Smooth muscle cell (in vitro differentiated cells): Measurements from ENCODE around the gene DGKQ. TPM values are rescaled to one million over a fixed set of nuclear protein-coding genes. Genes with fewer than 3 reads are reported as not detected.

Experiments used
- DNase-seq: peaks from one replicate; lab custom pipeline; 2025; ENCODE audit not compliant: unreplicated experiment; lab: John Stamatoyannopoulos, UW
- H2AFZ ChIP-seq: fragments of 200-600 bp; sonication (generic); 2 replicates; pipeline ENCODE4 v1.6.0; 2016; ENCODE audit warnings: antibody characterized with exemption, low read depth, mild to moderate bottlenecking
- H3F3A ChIP-seq: fragments of 200-600 bp; sonication (generic); 2 replicates; pipeline ENCODE4 v1.6.0; 2017; ENCODE audit warnings: antibody characterized with exemption, low read depth
- H3K27ac ChIP-seq: fragments of 200-600 bp; sonication (generic); 2 replicates; pipeline ENCODE4 v1.5.1; 2016; ENCODE audit warnings: low read depth, mild to moderate bottlenecking
- H3K27me3 ChIP-seq: fragments of 200-600 bp; sonication (generic); 2 replicates; pipeline ENCODE4 v1.6.1; 2016; ENCODE audit warnings: low read depth, mild to moderate bottlenecking
- H3K36me3 ChIP-seq: fragments of 200-600 bp; sonication (generic); 2 replicates; pipeline ENCODE4 v1.5.1; 2016; ENCODE audit warnings: low read depth
- H3K4me1 ChIP-seq: fragments of 200-600 bp; sonication (generic); 2 replicates; pipeline ENCODE4 v1.5.1; 2016; ENCODE audit warnings: low read depth
- H3K4me2 ChIP-seq: fragments of 200-600 bp; sonication (generic); 2 replicates; pipeline ENCODE4 v1.6.0; 2016; ENCODE audit warnings: mild to moderate bottlenecking
- H3K4me3 ChIP-seq: fragments of 200-600 bp; sonication (generic); 2 replicates; pipeline ENCODE4 v1.5.1; 2016; ENCODE audit warnings: mild to moderate bottlenecking
- H3K79me2 ChIP-seq: fragments of 200-600 bp; sonication (generic); 2 replicates; pipeline ENCODE4 v1.6.0; 2016; ENCODE audit warnings: low read depth, mild to moderate bottlenecking
- H3K9ac ChIP-seq: fragments of 200-600 bp; sonication (generic); 2 replicates; pipeline ENCODE4 v1.6.0; 2016; ENCODE audit warnings: low read depth
- H3K9me3 ChIP-seq: fragments of 200-600 bp; sonication (generic); replicated peaks from 2 replicates; pipeline ENCODE4 v1.5.1; 2016; ENCODE audit warnings: low read depth
- H4K20me1 ChIP-seq: fragments of 200-600 bp; sonication (generic); 2 replicates; pipeline ENCODE4 v1.6.0; 2016; ENCODE audit warnings: low read depth
- CTCF ChIP-seq: fragments of 200-600 bp; sonication (generic); IDR thresholded peaks from 2 replicates; pipeline ENCODE4 v1.5.1; 2017; ENCODE audit warnings: borderline replicate concordance, mild to moderate bottlenecking, antibody characterized with exemption; ENCODE audit not compliant: insufficient read depth, poor library complexity, severe bottlenecking
- whole genome bisulfite sequencing: methylation state at CpG from one replicate; pipeline ENCODE4 v1.1.7; 2016; ENCODE audit warnings: low lambda C conversion rate; 5-methylcytosine and 5-hydroxymethylcytosine counted together
- polyA plus RNA-seq: library from polyadenylated mRNA; unstranded; fragments of >200 nt; fragmentation: Nextera tagmentation; extraction: Ambion mirVana; gene quantifications from 2 replicates; pipeline ENCODE4 v1.2.1, GENCODE V29; 2016
- total RNA-seq: library from RNA; depleted of rRNA; stranded (reverse); fragments of >200 nt; gene quantifications from 2 replicates; pipeline ENCODE4 v1.2.3, GENCODE V29; 2014

The DGKQ gene
- total and polyA plus RNA-seq, 2 experiments from 2014 or later = 4.2 to 16.2 TPM

- no peaks in the 10 kb centered on the region for H3K27me3 ChIP-seq
- no peaks in the 10 kb centered on the region for H3K4me1 ChIP-seq
- H3F3A ChIP-seq = no peaks in the 10 kb centered on the region
- H2AFZ ChIP-seq = no peak overlapping the region
- H4K20me1 ChIP-seq = peaks cover 88% of the 10 kb centered on the region
- peaks cover 33% of the 10 kb centered on the region for H3K79me2 ChIP-seq
- H3K4me3 ChIP-seq = no peak overlapping the region
- no peak overlapping the region for H3K9ac ChIP-seq
- no peaks in the 10 kb centered on the region for H3K36me3 ChIP-seq
- 96% methylated on average over 4 of the region's 4 CpGs for WGBS
- no peak overlapping the region for H3K27ac ChIP-seq
- H3K9me3 ChIP-seq = no peaks in the 10 kb centered on the region
- DNase-seq = no peak
- no peak for TF ChIP-seq CTCF
- no peak overlapping the region for H3K4me2 ChIP-seq
Measured at GRCh38 chr4:913280-913618, 60.1 kb downstream of the DGKQ start.

GRCh38 chr4:912548-913279, 60.7 kb downstream of the DGKQ start:
- 93% methylated on average over 19 of the region's 19 CpGs for WGBS
- Histone ChIP-seq H3K27me3 (no peaks in the 10 kb centered on the region), H3F3A (no peaks in the 10 kb centered on the region), H3K79me2 (peaks cover 28% of the 10 kb centered on the region), H2AFZ (no peak overlapping the region), H4K20me1 (peaks cover 88% of the 10 kb centered on the region), H3K36me3 (no peaks in the 10 kb centered on the region), H3K9me3 (no peaks in the 10 kb centered on the region), H3K9ac (no peak overlapping the region), H3K4me2 (no peak overlapping the region), H3K4me3 (no peak overlapping the region), H3K27ac (no peak overlapping the region), H3K4me1 (no peaks in the 10 kb centered on the region)
- no peak for DNase-seq
- no peak for TF ChIP-seq CTCF

DNA sequence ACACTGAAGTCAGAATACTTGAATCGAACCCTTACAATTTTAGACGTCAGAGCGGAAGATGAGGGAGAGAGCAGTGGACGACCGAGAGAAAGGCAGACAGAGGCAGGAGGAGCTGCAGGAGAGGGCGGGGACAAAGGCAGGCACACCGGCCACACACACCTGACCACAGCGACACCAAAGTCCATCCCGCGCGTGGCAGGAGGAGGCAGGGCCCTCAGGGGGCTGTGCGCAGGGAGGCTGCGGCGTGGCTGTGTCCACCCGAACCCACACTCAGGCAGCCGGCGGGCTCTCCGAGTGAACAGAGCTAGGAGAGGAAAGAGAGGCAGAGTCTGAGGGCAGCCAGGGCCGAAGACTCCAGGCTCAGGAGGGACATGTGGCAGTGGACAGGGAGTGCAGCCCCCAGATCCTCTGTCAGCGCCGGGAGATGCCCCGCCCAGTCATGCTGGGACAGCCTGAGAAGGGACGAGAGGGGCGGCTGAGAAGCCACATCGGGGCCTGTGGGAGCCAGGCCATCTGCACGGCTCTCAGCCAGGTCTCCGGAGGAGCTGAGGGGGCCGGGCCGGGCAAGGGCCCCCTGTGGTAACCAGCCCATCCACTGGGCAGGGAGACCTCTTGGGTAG, 61.4 kb downstream of the DGKQ start:
- no peak overlapping the region for H2AFZ ChIP-seq
- peaks cover 20% of the 10 kb centered on the region for H3K79me2 ChIP-seq
- no peak overlapping the region for H3K4me3 ChIP-seq
- H3K4me2 ChIP-seq = no peak overlapping the region
- peaks cover 88% of the 10 kb centered on the region for H4K20me1 ChIP-seq
- H3F3A ChIP-seq = no peaks in the 10 kb centered on the region
- DNase-seq = no peak
- no peak overlapping the region for H3K9ac ChIP-seq
- no peaks in the 10 kb centered on the region for H3K9me3 ChIP-seq
- no peaks in the 10 kb centered on the region for H3K4me1 ChIP-seq
- H3K27me3 ChIP-seq = no peaks in the 10 kb centered on the region
- WGBS = 95% methylated on average over 23 of the region's 29 CpGs
- no peak overlapping the region for H3K27ac ChIP-seq
- H3K36me3 ChIP-seq = no peaks in the 10 kb centered on the region
- TF ChIP-seq CTCF = no peak
